HG02885 (cell line): Measurements from ENCODE around the gene RCAN2.
A peak's percentile ranks its signal among the peaks of the same experiment; 100 is the strongest.
"Not testable (repeated sequence)": the region's sequence is repeated elsewhere in the genome, so short reads cannot be mapped to it uniquely, and the experiment has no call there.

Experiments
- ATAC-seq: cut with Tn5 transposase; IDR thresholded peaks from one replicate; pipeline ENCODE4 v1.9.1; 2021; ENCODE audit warnings: mild to moderate bottlenecking; ENCODE audit not compliant: unreplicated experiment, poor library complexity

The RCAN2 gene

DNA sequence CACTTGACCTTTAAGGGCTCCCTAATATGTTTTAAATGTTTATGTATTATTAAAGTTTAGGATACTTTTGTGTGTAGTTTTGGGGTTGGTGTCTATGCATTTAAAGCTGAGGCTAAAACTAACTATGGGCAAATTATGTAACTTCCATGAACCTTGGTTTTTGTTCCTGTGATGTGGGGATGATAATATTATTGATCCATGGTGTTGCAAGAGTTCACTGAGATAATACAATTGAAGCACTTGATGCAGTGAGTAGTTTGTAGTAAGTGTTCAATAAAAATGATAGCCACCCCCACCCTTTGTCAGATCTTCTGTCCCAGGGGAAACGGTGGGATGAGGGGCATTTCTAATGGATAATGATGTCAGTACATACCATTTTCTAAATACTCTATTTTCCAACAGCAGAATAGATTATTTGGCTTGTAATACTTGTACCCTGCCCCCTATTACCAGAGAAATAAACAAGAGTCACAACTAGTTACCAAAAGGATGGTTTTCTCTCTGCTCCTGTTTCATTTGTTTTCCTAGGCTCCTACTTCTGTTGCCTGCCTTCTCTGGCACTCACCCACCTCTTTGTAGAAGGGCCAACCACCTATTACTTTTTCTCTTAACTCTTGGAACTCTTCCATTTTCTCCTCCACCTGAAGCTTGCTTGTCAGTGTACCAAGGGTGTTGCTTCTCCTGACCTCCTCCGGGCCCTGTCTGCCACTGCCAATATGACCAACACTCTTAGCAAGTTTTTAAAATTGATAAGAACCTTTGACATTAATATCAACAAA lies 97.9 kb downstream of the RCAN2 start:
- no peak for ATAC-seq

GRCh38 chr6:46392294-46392693 lies 99.0 kb downstream of the RCAN2 start:
- ATAC-seq = no peak

DNA sequence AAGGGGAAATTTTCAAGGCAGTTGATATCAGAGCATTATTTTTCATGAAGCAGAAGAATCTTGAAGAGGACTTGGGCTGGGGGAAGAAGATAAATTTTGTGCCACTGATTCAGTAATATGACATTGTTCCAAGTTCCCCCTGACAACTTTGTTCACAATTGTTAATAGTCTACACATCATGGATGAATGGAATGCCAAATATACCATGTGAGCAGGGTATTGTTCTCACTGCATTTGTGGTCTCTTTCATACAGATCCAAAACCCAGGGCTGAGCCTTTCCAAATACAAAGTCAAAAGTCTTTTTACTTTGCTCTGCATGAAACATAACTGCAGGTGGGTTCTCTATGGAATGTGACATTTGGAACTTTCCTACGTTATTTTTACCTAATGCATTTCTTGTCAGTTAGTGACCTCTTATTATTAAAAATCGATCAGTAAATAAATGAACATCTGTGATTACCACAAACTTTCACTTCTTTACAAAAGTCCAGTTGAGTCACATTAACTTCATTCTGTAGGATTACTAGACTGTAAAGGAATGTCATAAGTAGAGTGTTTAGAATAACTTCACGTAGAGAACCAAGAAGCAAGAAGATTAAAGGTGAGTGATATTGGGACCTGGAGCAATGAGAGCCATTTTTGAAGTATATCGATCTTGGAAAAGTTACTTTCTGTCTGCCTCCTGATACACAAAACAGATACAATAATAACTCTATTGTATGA lies 100.9 kb downstream of the RCAN2 start:
- no peak for ATAC-seq

- not testable (repeated sequence) for ATAC-seq
Observed at GRCh38 chr6:46387728-46388127, 103.5 kb downstream of the RCAN2 start.

DNA sequence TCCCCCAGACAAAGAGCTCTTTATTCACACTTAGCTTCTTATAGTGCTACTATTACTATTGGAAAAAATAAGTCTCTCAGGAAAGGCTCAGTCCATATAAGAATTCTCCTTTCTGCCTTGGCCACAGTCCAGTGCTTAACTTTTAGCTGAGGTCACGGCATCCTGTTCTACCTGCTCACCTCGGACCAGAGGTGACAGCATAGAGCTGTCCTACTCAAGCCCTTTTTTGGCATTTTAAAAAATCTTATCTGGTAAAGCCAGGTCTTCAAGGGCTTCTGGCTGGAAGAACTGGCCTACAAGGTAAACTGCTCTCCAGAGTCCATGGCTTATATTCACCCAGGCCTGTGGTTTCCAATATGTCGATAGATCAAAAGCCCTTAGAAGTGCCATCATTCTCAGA lies 109.7 kb downstream of the RCAN2 start:
- no peak for ATAC-seq

GRCh38 chr6:46381057-46381456 lies 110.2 kb downstream of the RCAN2 start:
- ATAC-seq = no peak

GRCh38 chr6:46380152-46380807 lies 111.0 kb downstream of the RCAN2 start:
- ATAC-seq = no peak

- no peak for ATAC-seq
Observed at GRCh38 chr6:46378882-46379416, 112.3 kb downstream of the RCAN2 start.

- ATAC-seq = no peak
Observed at GRCh38 chr6:46378161-46378881, 112.9 kb downstream of the RCAN2 start.

GRCh38 chr6:46377209-46377608 lies 114.0 kb downstream of the RCAN2 start:
- ATAC-seq = no peak

GRCh38 chr6:46376562-46377061 lies 114.6 kb downstream of the RCAN2 start:
- peak; percentile 93 for ATAC-seq

- ATAC-seq = no peak
Observed at GRCh38 chr6:46370622-46371021, 120.6 kb downstream of the RCAN2 start.

GRCh38 chr6:46368169-46368536 lies 123.1 kb downstream of the RCAN2 start:
- no peak for ATAC-seq

GRCh38 chr6:46367354-46368168 lies 123.7 kb downstream of the RCAN2 start:
- no peak for ATAC-seq

- ATAC-seq = no peak
Observed at GRCh38 chr6:46366190-46366900, 124.9 kb downstream of the RCAN2 start.

DNA sequence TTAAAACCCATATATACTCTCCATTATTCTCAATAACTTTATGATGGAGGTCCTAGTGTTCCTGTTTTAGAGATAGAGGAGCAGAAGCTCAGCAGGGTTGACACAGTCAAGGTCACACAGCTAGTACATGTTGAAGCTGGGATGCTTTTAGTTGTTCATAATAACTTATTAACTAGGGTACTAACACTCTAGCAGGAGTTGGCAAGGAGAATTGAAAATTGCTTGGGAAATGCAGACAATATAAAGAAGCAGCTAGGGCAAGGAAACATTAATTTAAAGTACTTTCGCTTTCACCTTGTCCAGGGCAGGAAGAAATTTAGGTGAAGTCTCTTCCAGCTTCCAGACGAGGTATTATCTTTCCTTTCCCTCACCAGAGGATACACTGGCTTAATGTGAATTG lies 133.7 kb downstream of the RCAN2 start:
- ATAC-seq = no peak

DNA sequence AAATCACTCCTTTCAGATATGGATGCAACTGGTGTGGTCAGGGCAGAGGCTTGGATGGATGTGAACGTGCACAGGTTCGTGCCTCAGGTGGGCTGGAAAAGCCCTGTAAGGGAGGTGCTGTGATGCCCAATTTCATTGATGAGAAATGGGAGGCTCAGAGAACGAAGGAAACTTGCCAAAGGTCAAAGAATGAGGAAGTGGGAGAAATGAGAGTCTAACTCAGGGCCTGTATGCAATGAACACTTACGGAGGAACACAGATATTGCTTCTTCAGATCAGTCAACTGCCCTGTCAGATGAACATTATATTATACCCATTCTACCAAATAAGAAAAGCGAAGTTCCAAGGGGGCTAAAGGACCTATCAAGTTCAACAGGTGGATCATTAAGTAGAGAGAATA lies 134.7 kb downstream of the RCAN2 start:
- no peak for ATAC-seq

GRCh38 chr6:46353528-46353927 lies 137.7 kb downstream of the RCAN2 start:
- no peak for ATAC-seq
